HT1080 (cell line): Measurements from ENCODE around the gene SLC39A7. TPM values are rescaled to one million over a fixed set of nuclear protein-coding genes. Genes with fewer than 3 reads are reported as not detected.
A peak's percentile ranks its signal among the peaks of the same experiment; 100 is the strongest.
"Not testable (repeated sequence)": the region's sequence is repeated elsewhere in the genome, so short reads cannot be mapped to it uniquely, and the experiment has no call there.

ENCODE experiments used
- DNase-seq: peaks from one replicate; pipeline ENCODE4 v3.0.0-alpha.2; 2015; ENCODE audit warnings: low read depth
- small RNA-seq: library from RNA; depleted of rRNA; stranded (forward); fragments of <200 nt; gene quantifications from one replicate; pipeline ENCODE3, GENCODE V24; 2014
- total RNA-seq: library from RNA; depleted of rRNA; stranded (reverse); fragments of >200 nt; shearing (Covaris generic); gene quantifications from 2 replicates; pipeline ENCODE4 v1.2.3, GENCODE V29; 2014; rRNA removed

The SLC39A7 gene
- total RNA-seq, 1 experiment from 2014 or later, result 121 TPM

DNA sequence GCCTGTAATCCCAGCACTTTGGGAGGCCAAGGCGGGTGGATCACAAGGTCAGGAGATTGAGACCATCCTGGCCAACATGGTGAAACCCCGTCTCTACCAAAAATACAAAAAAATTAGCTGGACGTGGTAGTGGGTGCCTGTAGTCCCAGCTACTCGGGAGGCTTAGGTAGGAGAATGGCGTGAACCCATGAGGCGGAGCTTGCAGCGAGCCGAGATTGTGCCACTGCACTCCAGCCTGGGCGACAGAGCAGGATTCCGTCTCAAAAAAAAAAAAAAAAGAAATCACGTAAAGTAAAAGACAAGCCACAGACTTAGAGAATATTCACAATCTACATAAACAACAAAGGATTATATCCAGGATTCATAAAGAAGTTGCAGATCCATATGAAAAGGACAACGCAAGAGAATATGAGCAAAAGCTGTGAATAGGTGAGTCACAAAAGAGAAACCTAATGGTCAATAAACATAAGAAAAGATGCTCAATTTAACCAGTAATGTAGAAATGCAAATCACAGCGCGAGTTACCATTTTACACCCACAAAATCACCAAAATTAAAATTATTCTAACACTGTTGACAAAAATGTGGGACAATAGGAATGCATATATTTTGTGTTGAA, 25.9 kb downstream of the SLC39A7 start:
- DNase-seq, result not testable (repeated sequence)

DNA sequence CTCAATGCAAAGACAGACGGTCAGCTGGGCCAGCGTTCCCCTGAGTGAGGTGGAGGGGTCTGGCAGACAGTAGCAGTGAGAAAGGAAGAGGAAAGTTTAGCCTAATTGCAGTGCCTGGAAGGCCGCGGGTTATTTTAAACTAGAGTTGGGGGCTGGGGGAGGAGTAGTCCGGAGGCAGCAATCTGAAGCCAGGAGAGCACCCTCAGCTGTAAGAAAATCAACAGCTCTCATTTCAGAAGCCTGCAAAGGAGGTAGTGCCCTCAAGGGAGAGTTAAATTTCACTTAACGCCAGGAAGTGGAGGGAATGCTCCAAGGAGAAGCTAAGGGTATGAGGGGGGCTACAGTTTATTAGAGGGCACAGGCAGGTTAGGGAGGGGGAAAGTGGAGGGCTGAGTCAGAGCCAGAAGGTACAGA, 34.6 kb downstream of the SLC39A7 start:
- DNase-seq, result no peak

DNA sequence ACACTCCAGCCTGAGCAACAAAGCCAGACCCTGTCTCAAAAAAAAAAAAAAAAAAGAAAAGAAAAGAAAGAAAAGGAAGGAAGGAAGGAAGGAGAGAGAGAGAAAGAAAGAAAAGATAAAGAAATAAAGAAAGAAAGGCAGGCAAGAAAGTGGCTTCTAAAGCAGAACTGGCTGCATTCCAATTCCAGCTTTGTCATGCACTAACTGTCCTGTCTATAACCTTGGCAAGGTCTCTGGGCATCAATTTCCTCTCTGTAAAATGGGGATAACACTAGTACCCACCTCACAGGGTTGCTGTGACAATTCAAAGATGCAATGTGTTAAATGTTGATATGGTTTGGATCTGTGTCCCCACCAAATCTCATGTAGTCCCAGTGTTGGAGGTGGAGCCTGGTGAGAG, 35.7 kb downstream of the SLC39A7 start:
- DNase-seq, result no peak

DNA sequence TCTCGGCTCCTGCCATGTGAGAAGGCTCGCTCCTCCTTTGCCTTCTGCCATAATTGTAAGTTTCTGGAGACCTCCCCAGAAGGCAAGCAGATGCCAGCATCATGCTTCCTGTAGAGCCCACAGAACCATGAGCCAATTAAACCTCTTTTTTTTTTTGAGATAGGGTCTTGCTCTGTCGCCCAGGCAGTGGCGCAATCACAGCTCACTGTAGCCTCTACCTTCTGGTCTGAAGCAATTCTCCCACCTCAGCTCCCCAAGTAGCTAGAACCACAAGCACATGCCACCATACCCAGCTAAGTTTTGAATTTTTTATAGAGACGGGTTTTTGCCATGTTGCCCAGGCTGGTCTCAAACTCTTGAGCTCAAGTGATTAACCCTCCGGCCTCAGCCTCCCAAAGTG, 36.2 kb downstream of the SLC39A7 start:
- DNase-seq, result no peak

DNA sequence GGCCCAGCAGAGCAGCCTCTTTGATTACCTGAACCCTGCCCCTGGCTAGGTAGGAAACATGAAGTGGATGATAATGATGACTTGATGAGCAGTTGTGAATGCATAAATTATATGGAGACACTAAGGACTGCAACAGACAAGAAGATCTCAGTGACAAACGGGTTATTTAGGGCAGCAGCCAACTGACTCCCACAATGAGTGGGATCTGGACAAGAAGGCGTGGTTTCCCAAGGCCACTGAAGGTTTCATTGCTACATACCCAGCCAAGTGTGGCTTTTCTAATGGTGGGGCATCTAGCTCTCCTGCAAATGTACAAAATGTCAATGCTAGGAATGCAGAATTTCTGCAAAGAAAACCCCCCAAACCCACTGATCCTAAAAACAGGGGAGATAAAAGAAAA, 37.1 kb downstream of the SLC39A7 start:
- DNase-seq, result no peak

DNA sequence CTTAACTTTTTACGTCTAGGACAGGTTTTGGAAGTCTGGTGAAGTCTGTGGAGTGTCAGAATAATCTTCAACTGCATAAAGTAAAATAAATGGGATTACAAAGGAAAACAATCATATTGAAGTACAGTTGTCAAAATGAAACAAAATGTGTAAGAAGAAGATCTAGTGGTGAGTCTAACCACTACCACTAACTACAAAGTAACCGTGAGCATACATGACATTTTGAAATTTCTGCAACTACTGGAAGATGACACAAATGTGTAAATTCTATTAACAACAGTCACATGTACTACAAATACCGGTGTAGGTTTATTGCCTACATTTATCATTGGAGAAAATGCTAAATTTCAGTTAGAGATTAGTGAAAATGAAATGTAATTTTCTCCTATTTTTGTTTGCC, 41.3 kb downstream of the SLC39A7 start:
- DNase-seq, result no peak

DNA sequence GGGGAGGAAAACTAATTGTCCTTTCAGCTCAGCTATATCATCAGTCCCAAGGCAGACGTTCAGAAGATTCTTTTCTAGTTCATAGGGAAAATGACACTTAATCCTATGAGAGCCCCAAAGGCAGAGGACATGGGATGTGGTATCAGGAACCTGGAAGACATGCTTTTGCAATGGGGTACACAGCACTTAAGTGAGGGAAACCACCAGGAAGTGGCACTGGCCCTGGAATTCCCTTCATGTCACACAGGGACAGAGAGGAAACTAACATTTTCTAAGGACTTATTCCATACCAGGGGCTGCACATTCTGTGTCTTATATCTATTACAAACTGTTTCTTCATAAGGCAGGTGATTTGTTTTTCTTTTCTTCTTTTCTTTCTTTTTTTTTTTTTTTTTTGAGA, 42.8 kb downstream of the SLC39A7 start:
- DNase-seq, result no peak

DNA sequence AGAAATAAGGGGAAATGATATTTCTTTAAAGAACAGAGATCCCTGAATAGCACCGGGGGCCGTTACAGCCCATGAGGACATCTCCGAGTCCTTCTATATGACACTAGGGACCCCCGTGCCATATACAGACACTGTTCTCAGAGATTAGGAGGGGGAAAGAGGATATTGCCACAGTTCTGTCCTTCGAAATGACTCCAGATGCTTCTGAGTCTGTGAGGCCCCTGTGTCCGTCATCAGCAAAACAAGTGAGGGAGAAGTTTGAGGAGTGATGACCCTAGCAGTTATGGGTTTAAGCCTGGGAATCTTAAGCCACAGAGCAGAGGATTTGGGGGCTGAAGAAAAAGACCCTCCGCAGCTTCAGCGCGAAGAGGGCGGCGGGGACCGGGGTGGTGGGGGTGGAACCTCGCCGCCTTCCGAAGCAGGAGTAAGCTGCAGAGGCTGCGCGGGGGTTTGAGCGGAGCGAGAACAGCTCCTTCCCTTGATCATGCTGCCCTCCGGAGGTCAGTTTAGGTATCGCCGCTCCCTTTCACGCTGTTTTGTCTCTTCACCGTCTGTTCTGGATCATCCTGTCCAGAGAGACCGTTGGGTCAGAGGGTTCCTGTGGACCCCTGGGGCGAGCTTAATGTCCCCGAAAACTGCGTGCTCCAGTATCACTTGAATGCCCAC, 47.4 kb downstream of the SLC39A7 start:
- DNase-seq, result peak; percentile 77

DNA sequence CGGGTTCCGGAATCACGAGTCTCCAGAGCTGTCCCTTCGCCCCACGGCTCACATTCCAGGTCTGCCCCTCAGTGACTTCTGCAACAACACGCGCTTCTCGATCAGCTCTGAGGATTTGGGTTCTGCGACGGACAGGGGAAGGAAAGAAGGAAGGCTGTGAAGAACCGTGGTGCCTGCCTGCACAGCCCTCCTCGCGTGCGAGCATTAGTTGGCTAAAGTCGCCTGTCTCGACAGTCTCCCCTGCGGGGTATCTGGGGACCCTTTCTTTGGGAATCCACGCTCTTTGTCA, 47.9 kb downstream of the SLC39A7 start:
- DNase-seq, result no peak

DNA sequence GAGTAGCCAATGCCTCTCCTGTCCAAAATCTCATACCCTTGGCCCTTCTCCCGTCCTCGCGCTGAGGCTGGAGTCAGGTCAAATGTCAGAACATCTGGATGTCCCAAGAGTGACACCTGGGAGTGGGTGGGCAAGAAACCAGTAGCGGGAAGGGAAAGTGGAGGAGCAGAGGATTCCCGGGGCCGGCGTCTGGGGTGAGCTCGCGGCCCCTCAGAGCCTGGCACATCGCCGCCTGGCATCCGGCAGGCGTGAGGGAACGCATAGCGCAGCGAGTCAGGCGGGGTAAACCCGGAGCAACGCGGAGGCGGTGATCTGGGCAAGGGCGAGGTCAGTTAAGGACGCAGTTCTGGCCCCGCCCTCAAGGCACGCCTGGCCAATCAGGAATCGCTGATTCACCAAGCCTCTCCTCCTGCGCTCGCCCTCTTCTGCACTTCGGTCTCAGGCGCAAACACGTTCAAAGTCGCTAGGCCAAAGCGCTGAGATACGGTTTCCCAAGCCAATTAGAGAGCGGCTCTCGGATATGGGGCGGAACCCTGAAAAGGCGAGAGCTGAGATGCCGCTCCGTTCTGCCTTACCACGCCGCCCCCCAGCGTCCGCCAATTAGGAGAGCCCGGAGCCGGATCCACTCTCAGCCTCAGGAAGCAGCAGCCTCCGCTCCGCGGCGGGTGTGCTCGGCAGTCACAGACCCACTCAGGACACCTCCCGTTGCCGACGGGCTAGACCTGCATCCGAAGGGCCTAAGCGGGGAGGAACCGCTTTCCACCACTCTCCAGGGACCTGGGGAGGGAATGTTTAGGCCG, 48.5 kb downstream of the SLC39A7 start:
- peak; percentile 100 for DNase-seq

DNA sequence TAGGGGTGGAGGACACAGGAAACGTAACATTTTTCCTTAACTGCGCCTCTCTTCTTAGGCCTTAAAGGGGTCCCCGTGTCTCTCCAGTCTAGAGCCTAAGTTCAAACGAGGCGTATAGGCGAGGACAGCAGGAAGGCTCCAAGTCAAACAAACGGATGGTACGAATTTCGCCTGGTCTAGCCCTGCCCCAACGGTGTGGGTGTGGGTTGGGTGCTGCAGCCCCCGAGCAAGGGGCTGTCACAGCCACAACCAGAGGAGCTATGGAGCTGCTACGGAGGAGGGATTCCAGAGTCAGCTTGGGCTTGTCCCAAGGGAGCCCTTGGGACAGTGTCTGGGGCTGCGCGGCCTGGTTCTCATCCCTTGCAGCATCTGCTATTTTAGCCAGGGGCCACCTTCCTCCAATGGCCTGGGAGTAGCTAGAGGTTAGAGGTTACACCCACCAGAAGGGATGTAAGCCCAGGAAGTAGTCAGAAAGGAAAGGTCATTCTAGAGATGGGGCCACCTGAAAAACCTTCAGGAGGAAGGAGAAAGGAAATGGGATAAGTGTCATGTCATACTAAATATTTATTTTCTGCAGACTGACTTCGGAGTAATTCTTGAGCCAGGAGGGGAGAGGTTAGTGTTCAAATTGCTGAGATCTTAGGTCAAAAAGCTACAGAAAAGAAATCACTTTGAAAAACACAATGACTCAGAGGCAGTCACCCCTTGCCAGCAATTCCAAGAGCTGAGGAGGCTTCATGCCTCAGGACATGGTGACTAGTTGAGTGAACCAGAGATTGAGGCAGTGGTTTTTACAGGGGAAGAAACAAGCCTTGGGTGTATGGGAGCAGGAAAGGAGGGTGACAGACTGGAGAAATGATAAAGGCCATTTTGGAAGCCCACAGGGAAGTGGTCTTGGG, 49.3 kb downstream of the SLC39A7 start:
- DNase-seq, result peak; percentile 74

DNA sequence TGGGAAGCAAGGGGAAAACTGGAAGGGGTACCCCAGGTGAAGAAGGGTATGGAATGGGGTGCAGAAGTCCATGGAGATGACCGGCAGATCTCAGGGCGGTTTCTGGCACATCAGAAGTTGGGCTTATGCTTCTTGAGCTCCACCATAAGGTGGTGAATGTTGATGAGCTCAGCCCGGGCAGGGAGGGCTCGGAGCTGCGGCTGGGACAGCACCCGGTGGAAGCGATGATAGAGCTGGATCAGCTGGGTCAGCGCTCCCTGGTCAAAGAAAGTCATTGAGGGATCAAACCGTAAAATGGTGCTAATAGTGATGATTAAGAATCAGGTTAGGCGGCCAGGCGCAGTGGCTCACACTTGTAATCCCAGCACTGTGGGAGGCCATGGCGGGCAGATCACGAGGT, 50.1 kb downstream of the SLC39A7 start:
- no peak for DNase-seq

DNA sequence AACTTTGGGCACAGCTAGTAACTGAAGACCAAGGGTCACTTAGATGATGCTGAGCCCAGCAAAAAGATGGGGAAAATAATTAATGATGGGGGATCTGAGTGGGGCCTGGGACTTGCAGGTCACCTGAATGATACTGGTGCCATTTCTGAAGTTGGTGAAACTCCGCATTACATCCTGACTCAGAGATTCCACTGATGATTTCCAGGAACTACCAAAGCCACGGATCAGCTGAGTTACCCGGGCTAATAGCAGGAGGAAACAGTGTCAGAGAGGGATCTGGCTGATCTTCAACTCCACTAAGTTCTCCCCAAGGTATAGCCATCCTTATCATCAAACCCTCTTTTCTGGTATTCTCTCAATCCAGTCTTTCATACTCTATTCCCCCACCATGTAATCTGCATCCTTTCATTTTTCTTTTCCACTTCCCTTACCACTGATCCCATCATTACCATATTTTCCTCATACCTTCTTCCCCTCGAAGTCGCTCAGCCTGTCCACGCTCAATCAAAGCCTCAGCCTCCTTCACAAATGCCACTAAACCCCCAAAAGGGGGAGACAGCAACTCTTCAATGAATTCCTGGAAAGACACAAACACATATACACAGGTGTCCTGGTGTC, 50.8 kb downstream of the SLC39A7 start:
- DNase-seq, result no peak

DNA sequence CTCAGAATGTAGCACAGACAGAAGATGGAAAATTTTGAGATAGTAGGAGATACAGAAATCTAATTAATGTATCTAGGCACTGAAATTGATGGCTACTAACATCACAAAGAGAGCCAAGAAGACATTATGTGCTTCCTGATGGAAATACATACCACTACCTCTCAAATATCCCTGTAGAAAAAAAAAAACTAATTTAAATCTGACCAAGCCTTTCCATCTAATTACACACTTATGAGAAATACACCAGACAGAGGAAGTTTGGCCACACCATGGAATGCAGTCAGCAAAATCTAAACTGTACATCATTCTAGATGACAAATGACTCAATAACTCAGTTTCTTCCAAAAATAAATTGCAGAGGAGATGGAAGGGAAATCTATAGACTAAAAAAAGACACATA, 52.1 kb downstream of the SLC39A7 start:
- no peak for DNase-seq

Small RNA genes within 50 kb of the gene (small RNA-seq; reads per million reads assigned to genes)
- gene MIR219A1 (0.61 reads per million, percentile 61 among the genes with 10 or more reads in this experiment), gene RNY4P10 (not detected)

Other genes starting within 250 kb of the SLC39A7 start
- 3.4 and 3.9 TPM in 2 replicates for gene HLA-DMA, start 247.8 kb upstream of the SLC39A7 start, total RNA-seq
- 119 and 125 TPM in 2 replicates for gene BRD2, start 232.3 kb upstream of the SLC39A7 start, total RNA-seq
- gene HLA-DOA, start 191.3 kb upstream of the SLC39A7 start, total RNA-seq, result not detected in 2 replicates
- gene HLA-DPA1, start 127.2 kb upstream of the SLC39A7 start, total RNA-seq, result 2.2 and 8.9 TPM in 2 replicates
- 12.7 and 33.5 TPM in 2 replicates for gene HLA-DPB1, start 124.9 kb upstream of the SLC39A7 start, total RNA-seq
- gene COL11A2, start 8.4 kb upstream of the SLC39A7 start, total RNA-seq, result 0.71 and 0.77 TPM in 2 replicates
- gene RXRB, start 202 bp upstream of the SLC39A7 start, total RNA-seq, result 30.7 and 32.5 TPM in 2 replicates
- gene HSD17B8, start 3.8 kb downstream of the SLC39A7 start, total RNA-seq, result 5.3 and 5.6 TPM in 2 replicates
- 32.1 and 37.0 TPM in 2 replicates for gene RING1, start 7.6 kb downstream of the SLC39A7 start, total RNA-seq
- gene VPS52, start 71.0 kb downstream of the SLC39A7 start, total RNA-seq, result 30.9 and 38.2 TPM in 2 replicates
- 3,065 and 5,472 TPM in 2 replicates for gene RPS18, start 71.2 kb downstream of the SLC39A7 start, total RNA-seq
- gene B3GALT4, start 76.3 kb downstream of the SLC39A7 start, total RNA-seq, result 1.2 TPM in 2 replicates
- 170 and 256 TPM in 2 replicates for gene WDR46, start 88.4 kb downstream of the SLC39A7 start, total RNA-seq
- 194 and 225 TPM in 2 replicates for gene PFDN6, start 88.7 kb downstream of the SLC39A7 start, total RNA-seq
- gene RGL2, start 98.1 kb downstream of the SLC39A7 start, total RNA-seq, result 37.3 and 37.6 TPM in 2 replicates
- 42.4 and 68.0 TPM in 2 replicates for gene TAPBP, start 113.2 kb downstream of the SLC39A7 start, total RNA-seq
- gene ZBTB22, start 116.9 kb downstream of the SLC39A7 start, total RNA-seq, result 10.9 and 12.4 TPM in 2 replicates
- 108 and 114 TPM in 2 replicates for gene DAXX, start 122.1 kb downstream of the SLC39A7 start, total RNA-seq
- 80.5 and 105 TPM in 2 replicates for gene KIFC1, start 191.0 kb downstream of the SLC39A7 start, total RNA-seq
- gene PHF1, start 210.1 kb downstream of the SLC39A7 start, total RNA-seq, result 27.0 and 30.8 TPM in 2 replicates
- gene CUTA, start 217.2 kb downstream of the SLC39A7 start, total RNA-seq, result 266 and 270 TPM in 2 replicates
- gene SYNGAP1, start 219.2 kb downstream of the SLC39A7 start, total RNA-seq, result 1.4 and 1.7 TPM in 2 replicates